ENCODE measurements around the gene CEP85.

CEP85 gene

GRCh38 chr1:26233903-26234643, at the start of gene CEP85:
CEP85 (plus strand) TSS chr1:26234200; CDS start chr1:26239784, 5,584 bp downstream.
- DNase-seq (ENCODE audit: low read depth in 2 of 3, low spot score in 2 of 3) = peak; percentile 93 to 97 (median 96)

- DNase-seq (ENCODE audit: low read depth in 2 of 3, low spot score in 2 of 3) = no peak
These were observed 49.1 kb upstream of the CEP85 start for GRCh38 chr1:26184883-26185282.

DNA sequence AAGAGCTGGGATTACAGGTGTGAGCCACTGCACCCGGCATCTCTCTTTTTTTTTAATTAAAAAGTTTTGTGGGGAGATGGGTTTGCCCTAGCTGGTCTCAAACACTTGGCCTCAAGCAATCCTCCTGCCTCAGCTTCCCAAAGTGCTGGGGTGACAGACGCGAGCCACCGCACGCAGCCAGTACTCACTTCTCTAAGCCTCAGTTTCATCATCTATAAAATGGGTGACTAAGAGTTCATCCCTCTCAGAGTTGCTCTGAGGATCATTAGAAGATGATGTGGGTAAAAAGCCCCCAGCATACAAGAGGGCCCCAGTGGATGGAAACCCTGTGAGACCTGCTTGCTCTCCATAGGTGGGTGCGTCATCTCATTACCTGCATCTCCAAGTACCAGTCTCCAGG, 46.1 kb upstream of the CEP85 start:
- no peak for DNase-seq (ENCODE audit: low read depth in 2 of 3, low spot score in 2 of 3)

GRCh38 chr1:26188477-26188876, 45.5 kb upstream of the CEP85 start:
- no peak for DNase-seq (ENCODE audit: low read depth in 2 of 3, low spot score in 2 of 3)

- no peak for DNase-seq (ENCODE audit: low read depth in 2 of 3, low spot score in 2 of 3)
These were observed 44.7 kb upstream of the CEP85 start for GRCh38 chr1:26189331-26189730.

DNA sequence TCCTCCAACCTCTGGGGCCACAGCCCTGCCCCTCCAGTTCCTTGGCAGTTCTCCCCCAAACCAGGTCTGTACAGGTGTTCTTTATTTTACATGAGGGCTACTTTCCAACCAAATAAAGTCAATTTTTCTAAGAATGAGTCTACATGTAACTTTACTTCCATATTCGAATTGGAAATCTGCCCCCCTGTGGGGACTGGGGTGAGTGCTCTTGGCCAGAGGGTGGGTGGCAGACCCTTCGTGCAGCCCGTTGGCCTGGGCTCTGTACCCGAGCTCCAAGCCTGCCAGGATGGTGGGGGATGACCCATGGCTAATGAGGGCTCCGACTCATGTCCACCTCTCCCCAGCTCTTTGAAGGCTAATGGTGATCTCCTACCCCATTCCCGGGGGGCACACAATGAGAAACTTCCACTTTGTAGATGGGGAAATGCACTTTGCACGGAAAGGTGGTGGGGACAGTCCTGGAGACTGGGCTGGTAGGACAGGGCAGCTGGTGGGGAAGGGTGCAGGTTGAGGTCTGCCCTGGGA, 44.2 kb upstream of the CEP85 start:
- no peak for DNase-seq (ENCODE audit: low read depth in 2 of 3, low spot score in 2 of 3)

DNA sequence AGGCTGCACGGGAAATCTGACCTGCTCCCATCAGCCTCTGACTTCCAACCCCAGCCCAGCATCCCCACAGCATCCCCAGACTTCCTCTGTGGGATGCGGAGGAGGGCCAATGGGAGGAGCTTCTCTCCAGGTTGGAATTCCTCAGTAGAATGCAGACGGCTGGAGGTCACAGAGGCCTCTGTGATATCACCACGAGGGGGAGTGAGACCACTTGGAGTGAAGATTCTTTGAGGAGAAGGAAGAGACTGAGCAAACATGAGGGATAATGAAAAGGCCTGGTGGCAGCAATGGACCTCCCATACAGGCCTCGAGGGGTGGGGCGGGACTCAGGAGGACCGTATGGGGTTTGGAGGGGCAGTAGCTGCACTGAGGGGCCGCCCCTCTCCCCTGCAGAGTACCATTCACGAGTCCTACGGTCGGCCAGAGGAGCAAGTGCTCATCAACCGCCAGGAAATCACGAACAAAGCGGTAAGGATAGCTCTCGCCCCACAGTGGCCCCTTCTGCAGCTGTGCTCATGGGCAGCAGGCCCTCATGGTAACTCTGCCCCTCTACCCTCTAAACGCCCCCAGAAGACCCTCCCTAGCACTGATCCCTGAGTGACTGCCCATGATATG, 43.5 kb upstream of the CEP85 start, which contains the start of gene CATSPER4:
Gene CATSPER4, plus strand, starts transcription at position 230 of the 615 bp plus-strand sequence. Its CDS starts 26 bp downstream, at position 256.
- no peak for DNase-seq (ENCODE audit: low read depth in 2 of 3, low spot score in 2 of 3)

DNA sequence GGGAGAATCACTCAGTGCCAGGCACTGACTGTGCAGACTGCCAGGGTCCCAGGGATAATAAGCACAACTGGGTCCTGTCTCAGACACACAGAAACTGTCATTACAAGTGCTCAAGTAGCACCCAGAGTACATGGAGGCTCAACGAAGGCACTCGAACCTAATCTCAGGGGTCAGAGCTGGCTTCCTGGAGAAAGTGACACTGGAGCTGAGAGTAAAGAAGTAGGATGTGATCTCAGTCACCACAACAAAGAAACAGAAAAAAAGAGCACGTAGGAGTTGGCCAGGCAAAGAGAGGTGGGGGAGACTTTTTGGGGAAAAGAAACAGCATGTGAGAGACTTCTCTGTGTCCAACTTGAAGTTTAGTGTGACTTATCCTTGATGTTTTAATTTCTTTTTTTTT, 42.3 kb upstream of the CEP85 start:
- no peak for DNase-seq (ENCODE audit: low read depth in 2 of 3, low spot score in 2 of 3)

- no peak for DNase-seq (ENCODE audit: low read depth in 2 of 3, low spot score in 2 of 3)
These were observed 38.2 kb upstream of the CEP85 start for GRCh38 chr1:26195805-26196204.

DNA sequence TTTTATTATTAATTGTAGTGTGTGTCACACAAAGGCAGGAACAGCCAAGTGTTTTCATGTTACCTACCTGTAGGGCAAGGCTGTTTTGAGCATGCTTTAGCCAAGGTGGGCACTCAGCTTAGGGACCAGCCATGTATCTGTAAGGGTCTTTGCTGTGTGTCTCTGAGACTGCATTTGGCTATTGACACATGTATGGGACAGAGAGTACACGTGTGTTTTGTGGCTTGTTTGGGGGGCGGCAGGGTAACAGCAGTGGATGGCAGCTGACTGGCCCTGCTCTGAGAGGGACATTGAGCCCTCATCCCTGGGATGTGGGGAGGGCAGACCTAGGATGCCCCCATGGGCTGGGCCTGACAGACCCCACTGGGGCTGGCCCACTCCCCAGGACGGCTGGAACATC, 36.7 kb upstream of the CEP85 start:
- DNase-seq (ENCODE audit: low read depth in 2 of 3, low spot score in 2 of 3) = no peak

- no peak for DNase-seq (ENCODE audit: low read depth in 2 of 3, low spot score in 2 of 3)
These were observed 36.2 kb upstream of the CEP85 start for GRCh38 chr1:26197813-26198212.

DNA sequence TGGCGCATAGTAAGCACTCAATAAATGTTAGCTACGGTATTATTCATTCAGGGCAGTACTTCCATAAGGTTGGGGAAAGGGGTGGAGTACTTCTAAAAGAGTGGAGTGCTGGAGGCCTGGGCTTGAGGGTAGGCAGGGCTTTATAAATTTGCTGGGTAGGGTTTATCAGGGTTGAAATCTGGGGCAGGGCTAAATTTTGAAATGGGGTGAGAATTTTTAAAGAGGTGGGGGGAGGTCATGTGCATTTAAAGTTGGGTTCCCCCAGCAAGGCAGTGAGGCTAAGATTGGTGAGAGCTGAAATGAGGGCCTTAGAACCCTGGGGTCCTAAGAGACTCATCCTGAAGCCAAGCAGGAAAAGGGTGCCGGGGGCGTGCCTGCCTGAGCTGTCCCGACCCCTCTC, 33.6 kb upstream of the CEP85 start:
- no peak for DNase-seq (ENCODE audit: low read depth in 2 of 3, low spot score in 2 of 3)

- DNase-seq (ENCODE audit: low read depth in 2 of 3, low spot score in 2 of 3) = no peak
These were observed 30.2 kb upstream of the CEP85 start for GRCh38 chr1:26203642-26204318.

DNA sequence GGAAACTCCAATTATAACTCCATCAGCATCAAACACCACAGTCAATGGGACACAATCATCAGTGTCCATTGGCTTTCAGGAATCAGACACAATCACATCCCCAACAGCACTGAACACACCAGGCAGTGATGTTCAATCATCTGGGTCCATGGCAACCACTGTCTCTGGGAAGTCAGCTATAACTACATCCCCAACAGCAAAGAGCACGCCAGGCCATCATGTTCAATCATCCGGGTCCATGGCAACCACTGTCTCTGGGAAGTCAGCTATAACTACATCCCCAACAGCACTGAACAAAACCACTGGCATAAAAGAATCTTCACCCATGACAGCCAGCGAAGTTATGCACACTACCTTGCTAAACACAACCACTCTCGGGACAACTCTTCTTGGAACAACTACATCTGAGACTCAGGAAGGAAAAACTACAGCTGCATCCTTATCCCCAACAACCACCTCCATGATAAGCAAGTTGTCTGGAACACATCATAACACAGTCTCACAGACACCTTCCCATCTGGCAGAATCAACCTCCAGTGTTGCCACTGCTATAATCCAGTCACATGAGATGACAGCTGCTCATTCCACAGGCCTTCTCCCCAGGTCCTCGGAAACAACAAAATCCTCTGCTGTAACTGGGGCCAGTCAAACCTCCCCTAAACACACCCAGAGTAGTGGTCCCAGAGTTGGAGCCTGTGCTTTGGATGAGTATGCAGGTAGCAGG, 23.7 kb upstream of the CEP85 start:
- no peak for DNase-seq (ENCODE audit: low read depth in 2 of 3, low spot score in 2 of 3)

GRCh38 chr1:26212726-26213125, 21.3 kb upstream of the CEP85 start:
- no peak for DNase-seq (ENCODE audit: low read depth in 2 of 3, low spot score in 2 of 3)

DNA sequence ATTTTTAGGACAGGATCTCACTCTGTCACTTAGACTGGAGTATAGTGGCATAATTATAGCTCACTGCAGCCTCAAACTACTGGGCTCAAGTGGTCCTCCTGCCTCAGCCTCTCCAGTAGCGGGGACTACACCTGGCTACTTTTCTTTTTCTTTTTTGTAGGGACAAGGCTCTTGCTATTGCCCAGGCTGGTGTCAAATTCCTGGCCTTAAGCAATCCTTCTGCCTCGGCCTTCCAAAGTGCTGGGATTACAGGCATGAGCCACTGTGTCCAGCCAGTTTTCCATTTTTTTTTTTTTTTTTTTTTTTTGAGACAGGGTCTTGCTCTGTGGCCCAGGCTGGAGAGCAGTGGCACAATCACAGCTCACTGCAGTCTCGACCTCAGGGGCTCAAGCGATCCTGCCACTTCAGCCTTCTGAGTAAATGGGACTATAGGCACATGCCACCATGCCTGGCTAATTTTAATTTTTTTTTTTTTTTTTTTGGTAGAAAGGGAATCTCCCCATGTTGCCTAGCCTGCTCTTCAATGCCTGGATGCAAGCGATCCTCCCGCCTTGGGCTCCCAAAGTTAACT, 20.6 kb upstream of the CEP85 start:
- no peak for DNase-seq (ENCODE audit: low read depth in 2 of 3, low spot score in 2 of 3)

- no peak for DNase-seq (ENCODE audit: low read depth in 2 of 3, low spot score in 2 of 3)
These were observed 18.8 kb upstream of the CEP85 start for GRCh38 chr1:26215246-26215645.

DNA sequence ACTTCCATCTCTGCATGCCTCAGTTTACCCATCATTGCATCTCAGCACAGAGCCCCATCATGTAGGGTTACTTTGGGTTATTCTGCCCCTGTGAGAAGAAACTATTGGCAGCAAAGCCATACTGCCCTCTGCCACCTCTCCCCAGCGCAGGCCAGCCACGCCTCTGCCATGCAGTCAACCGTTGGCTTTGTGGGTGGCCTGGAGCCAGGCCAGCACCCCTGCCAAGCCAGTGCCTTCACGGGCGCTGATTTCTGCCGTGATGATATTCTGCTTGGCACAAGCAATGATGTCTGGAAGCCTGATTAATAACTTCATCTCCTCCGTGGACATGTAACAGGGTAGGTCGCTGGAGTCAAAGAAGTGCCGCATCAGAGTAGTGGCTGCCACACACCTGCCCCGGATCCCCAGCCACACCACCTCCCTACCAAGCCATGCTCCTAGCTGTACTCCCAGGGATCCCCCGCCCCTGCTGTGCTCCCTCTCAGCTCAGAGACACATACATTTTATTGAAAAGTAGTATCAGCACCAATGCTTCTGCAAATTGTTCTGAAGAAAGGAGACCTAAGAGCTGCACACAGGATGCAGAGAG, 15.0 kb upstream of the CEP85 start:
- DNase-seq (ENCODE audit: low read depth in 2 of 3, low spot score in 2 of 3) = no peak

GRCh38 chr1:26220199-26220912, 13.6 kb upstream of the CEP85 start:
- DNase-seq (ENCODE audit: low read depth in 2 of 3, low spot score in 2 of 3) = no peak

DNA sequence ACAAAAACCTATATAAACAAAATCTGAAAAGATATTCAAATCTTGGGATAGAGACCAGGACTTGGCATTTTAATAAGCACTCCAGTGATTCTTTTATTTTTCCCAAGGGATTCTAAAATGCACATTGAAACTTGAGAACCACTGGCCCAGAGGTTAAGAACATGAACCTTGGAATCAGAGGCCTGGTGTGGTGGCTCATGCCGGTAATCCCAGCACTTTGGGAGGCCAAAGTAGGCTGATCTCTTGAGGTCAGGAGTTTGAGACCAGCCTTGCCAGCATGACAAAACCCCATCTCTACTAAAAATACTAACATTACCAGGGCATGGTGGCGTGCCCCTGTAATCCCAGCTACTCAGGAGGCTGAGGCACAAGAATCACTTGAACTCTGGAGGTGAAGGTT, 12.9 kb upstream of the CEP85 start:
- DNase-seq (ENCODE audit: low read depth in 2 of 3, low spot score in 2 of 3) = no peak

Data from activated CD8-positive, alpha-beta memory T cell treated with anti-CD3 and anti-CD28 coated beads for 48 hours (primary cell).